IPS-15b (cell line): Measurements from ENCODE around the gene LMAN1L.
A peak's percentile ranks its signal among the peaks of the same experiment; 100 is the strongest.

Experiments used
- H3K27me3 ChIP-seq: one replicate; pipeline ENCODE4 v1.6.1; 2013; ENCODE audit warnings: low read length; ENCODE audit not compliant: control insufficient read depth, insufficient read depth
- H3K36me3 ChIP-seq: one replicate; pipeline ENCODE4 v1.6.1; 2013; ENCODE audit warnings: low read length; ENCODE audit not compliant: control insufficient read depth, insufficient read depth
- H3K4me1 ChIP-seq: one replicate; pipeline ENCODE4 v1.6.1; 2013; ENCODE audit warnings: mild to moderate bottlenecking, low read length; ENCODE audit not compliant: control insufficient read depth, insufficient read depth
- H3K4me3 ChIP-seq: one replicate; pipeline ENCODE4 v1.5.1; 2013; ENCODE audit warnings: low read depth, low read length
- H3K9ac ChIP-seq: one replicate; pipeline ENCODE4 v1.6.1; 2013; ENCODE audit warnings: low read depth, mild to moderate bottlenecking, low read length
- H3K9me3 ChIP-seq: one replicate; pipeline ENCODE4 v1.6.1; 2013; ENCODE audit warnings: mild to moderate bottlenecking, low read length; ENCODE audit not compliant: control insufficient read depth, insufficient read depth

Gene LMAN1L

GRCh38 chr15:74827614-74828013 is 15.0 kb downstream of the LMAN1L start:
- Histone ChIP-seq H3K4me1 (no peaks in the 10 kb centered on the region), H3K27me3 (peaks cover 43% of the 10 kb centered on the region), H3K9me3 (no peaks in the 10 kb centered on the region), H3K36me3 (no peaks in the 10 kb centered on the region), H3K9ac (no peak overlapping the region), H3K4me3 (no peak overlapping the region)

DNA sequence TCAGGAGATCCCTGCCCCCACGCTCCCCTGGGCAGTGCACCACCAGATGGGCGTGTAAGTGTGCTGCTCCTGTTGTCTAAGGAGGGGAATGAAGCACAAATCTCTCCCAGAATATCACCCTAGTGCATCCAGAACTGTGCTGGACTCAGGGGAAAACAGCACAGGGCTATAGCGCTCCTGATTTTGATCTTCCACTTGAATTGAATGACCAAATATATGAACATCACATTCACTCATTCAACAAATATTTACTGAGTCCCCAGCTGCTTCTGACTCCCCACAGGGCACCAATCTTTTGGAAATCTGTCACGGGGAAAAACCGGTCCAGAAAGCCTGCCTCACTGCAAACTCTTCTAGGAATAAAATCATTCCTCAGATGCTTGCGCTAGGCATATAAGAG is 16.2 kb downstream of the LMAN1L start:
- H3K4me1 ChIP-seq = no peaks in the 10 kb centered on the region
- H3K36me3 ChIP-seq = no peaks in the 10 kb centered on the region
- H3K27me3 ChIP-seq = peaks cover 43% of the 10 kb centered on the region
- no peak overlapping the region for H3K9ac ChIP-seq
- H3K4me3 ChIP-seq = no peak overlapping the region
- H3K9me3 ChIP-seq = no peaks in the 10 kb centered on the region

GRCh38 chr15:74829486-74829885 is 16.9 kb downstream of the LMAN1L start:
- no peak overlapping the region for H3K9ac ChIP-seq
- no peaks in the 10 kb centered on the region for H3K4me1 ChIP-seq
- H3K9me3 ChIP-seq = no peaks in the 10 kb centered on the region
- H3K4me3 ChIP-seq = no peak overlapping the region
- no peaks in the 10 kb centered on the region for H3K36me3 ChIP-seq
- H3K27me3 ChIP-seq = peaks cover 40% of the 10 kb centered on the region

DNA sequence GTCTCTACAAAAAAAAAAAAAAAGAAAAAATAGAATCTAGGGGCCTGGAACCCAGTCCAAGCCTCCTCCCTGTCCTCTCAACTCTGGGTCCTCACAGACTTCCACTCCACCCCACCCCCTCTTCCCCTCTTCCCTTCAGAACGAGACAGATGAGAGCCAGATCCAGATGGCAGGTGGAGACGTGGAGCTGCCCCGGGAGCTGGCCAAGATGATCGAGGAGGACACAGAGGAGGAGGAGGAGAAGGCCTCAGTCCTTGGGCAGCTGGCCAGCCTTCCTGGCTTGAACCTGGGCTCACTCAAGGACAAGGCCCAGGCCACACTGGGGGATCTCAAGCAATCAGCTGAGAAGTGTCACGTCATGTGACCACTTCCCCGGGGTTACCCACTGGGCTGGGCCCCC is 17.4 kb downstream of the LMAN1L start:
- H3K4me3 ChIP-seq = no peak overlapping the region
- H3K4me1 ChIP-seq = no peaks in the 10 kb centered on the region

DNA sequence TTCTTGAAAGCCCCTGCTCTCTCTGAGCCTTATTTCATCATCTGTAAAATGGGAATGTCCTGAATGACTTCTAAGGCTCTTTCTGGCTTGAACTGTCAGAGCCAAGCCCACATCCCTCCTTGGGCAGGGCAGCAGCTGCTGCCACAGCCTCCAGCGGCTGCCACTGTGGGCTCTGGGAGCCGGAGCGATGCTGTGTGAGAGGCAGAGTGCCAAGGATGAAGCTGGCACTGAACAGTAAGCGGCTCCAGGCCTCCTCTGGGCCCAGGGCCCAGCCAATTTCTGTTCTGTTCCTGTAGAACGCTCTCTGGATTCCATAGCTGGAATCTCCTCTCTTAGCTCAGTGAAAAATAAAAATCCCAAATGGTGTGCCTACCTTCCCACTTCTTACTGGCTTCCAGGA is 18.2 kb downstream of the LMAN1L start:
- peaks cover 27% of the 10 kb centered on the region for H3K27me3 ChIP-seq
- H3K9me3 ChIP-seq = no peaks in the 10 kb centered on the region
- H3K4me1 ChIP-seq = peaks cover 3% of the 10 kb centered on the region
- H3K9ac ChIP-seq = no peak overlapping the region
- H3K36me3 ChIP-seq = no peaks in the 10 kb centered on the region
- no peak overlapping the region for H3K4me3 ChIP-seq

More for the DNA sequence above, 17.4 kb downstream of the LMAN1L start:
- no peak overlapping the region for H3K9ac ChIP-seq
- H3K36me3 ChIP-seq = no peaks in the 10 kb centered on the region
- H3K9me3 ChIP-seq = no peaks in the 10 kb centered on the region
- peaks cover 35% of the 10 kb centered on the region for H3K27me3 ChIP-seq

GRCh38 chr15:74831813-74832495 is 19.3 kb downstream of the LMAN1L start:
- H3K9me3 ChIP-seq = no peaks in the 10 kb centered on the region
- no peaks in the 10 kb centered on the region for H3K36me3 ChIP-seq
- peaks cover 18% of the 10 kb centered on the region for H3K27me3 ChIP-seq
- peaks cover 3% of the 10 kb centered on the region for H3K4me1 ChIP-seq
- H3K4me3 ChIP-seq = no peak overlapping the region
- H3K9ac ChIP-seq = peak overlapping the region; percentile 3

DNA sequence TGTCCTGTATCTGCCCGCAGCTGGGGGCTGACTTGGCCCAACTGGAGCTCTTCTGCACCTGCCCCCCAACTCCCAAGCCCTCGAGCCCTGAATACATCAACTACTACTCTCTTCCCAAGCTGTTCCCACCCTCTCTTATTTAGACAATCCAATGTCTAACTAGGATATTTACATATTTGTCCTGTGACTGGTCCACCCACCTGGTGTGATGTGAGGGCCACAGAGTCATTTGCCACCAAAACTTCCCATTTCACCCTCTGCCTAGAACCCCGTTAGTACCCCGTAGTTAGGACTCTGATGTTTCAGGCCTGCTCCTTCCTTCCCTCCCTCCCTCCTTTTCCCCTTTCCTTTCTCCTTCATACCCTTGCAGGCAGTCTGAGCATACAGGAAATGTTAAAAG is 20.2 kb downstream of the LMAN1L start:
- Histone ChIP-seq H3K27me3 (peaks cover 10% of the 10 kb centered on the region), H3K4me3 (no peak overlapping the region), H3K9ac (no peak overlapping the region), H3K4me1 (peaks cover 3% of the 10 kb centered on the region), H3K9me3 (no peaks in the 10 kb centered on the region), H3K36me3 (no peaks in the 10 kb centered on the region)

- H3K4me3 ChIP-seq = no peak overlapping the region
- H3K9ac ChIP-seq = no peak overlapping the region
- peaks cover 3% of the 10 kb centered on the region for H3K4me1 ChIP-seq
- H3K36me3 ChIP-seq = peaks cover 3% of the 10 kb centered on the region
- H3K9me3 ChIP-seq = no peaks in the 10 kb centered on the region
- peaks cover 5% of the 10 kb centered on the region for H3K27me3 ChIP-seq
These were observed 20.9 kb downstream of the LMAN1L start for GRCh38 chr15:74833376-74834107.

DNA sequence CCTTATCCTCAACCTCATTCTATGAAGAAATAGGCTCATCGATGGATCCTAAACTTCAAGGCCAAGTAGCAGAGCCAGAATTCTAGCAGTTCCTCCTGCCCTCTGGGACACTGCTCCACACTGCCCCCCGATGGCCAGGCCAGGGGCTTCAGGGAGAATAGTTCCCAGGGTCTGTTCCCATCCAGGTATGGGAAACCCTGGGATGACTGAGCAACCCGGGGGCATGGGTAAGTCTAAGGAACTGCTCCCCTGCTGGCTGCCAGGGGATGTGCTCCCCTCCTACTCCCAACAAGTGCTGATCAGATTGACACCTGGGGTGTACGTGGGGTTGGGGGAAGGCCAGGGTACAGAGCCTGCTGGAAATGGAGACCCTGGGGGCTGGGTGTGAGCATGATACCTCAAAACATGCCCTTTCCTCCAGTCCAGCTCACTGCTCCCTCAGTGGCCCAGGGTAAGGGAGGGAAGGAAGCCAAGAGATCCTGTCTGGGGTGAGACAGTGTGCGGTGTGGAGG is 22.7 kb downstream of the LMAN1L start:
- Histone ChIP-seq H3K9me3 (no peaks in the 10 kb centered on the region), H3K4me3 (no peak overlapping the region), H3K4me1 (peaks cover 3% of the 10 kb centered on the region), H3K9ac (no peak overlapping the region), H3K27me3 (no peaks in the 10 kb centered on the region), H3K36me3 (peaks cover 9% of the 10 kb centered on the region)

DNA sequence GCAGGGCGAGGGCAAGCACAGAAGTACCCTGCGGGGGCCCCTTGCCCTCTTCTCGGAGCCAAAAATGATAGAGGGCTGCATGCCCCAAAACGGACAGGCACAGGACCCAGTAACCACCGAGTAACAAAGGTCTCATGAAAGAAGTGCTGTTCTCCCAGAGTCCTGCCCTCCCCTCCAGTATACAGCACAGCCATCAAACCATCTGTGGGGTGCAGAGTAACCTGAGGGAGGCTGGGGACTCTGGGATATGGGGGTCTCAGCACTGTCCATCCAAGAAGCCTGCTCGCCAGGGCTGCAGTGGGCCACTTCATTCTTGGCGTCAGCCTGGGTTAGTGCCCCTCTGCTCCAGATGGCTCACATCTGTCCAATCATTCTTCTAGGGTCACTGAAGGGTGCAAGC is 24.2 kb downstream of the LMAN1L start:
- Histone ChIP-seq H3K4me1 (peaks cover 3% of the 10 kb centered on the region), H3K4me3 (no peak overlapping the region), H3K9ac (no peak overlapping the region), H3K36me3 (peaks cover 12% of the 10 kb centered on the region), H3K9me3 (no peaks in the 10 kb centered on the region), H3K27me3 (no peaks in the 10 kb centered on the region)

DNA sequence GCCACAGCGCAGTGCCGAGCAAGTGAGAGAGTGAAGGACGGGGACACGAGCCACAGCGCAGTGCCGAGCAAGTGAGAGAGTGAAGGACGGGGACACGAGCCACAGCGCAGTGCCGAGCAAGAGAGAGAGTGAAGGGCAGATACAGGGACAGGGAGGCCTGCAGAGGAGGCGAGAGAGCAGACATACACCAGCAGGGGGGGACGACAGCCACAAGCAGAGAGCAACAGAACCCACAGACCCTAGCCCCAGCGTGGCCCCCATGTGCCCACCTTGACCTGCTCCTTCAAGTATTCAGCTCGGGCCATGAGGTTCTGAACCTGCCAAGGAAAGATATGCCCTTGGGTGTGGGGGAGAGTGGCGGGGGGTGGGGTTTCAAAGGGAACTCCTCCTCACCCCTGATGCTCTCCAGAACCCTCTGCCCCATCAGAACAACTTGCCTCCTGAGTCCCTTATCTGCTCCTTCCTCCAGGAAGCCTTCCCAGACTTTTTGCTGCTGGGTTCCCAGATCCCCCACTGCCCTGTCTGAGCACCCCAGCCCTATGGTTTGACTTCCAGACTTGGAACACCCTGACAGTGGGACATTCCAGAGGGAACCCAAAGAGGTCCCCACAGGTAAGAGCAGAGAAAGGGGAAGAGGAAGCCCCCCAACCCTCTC is 25.0 kb downstream of the LMAN1L start:
- Histone ChIP-seq H3K9me3 (no peaks in the 10 kb centered on the region), H3K4me3 (no peak overlapping the region), H3K36me3 (peaks cover 12% of the 10 kb centered on the region), H3K4me1 (peaks cover 3% of the 10 kb centered on the region), H3K27me3 (no peaks in the 10 kb centered on the region), H3K9ac (no peak overlapping the region)
